Trophoblast cell (in vitro differentiated cells and primary cell): ENCODE measurements around the gene GAGE12J.
"Not testable (repeated sequence)": the region's sequence is repeated elsewhere in the genome, so short reads cannot be mapped to it uniquely, and the experiment has no call there.

Source experiments
- DNase-seq, 2 donors: peaks; one replicate each; pipeline ENCODE4 v3.0.0-alpha.2; 2016
- H2AFZ ChIP-seq: 2 replicates; pipeline ENCODE4 v1.6.1; 2013; ENCODE audit warnings: low read length, moderate library complexity, mild to moderate bottlenecking; ENCODE audit not compliant: insufficient read depth, poor library complexity
- H2AK5ac ChIP-seq: 2 replicates; pipeline ENCODE4 v1.6.1; 2013; ENCODE audit warnings: mild to moderate bottlenecking, low read length
- H2BK120ac ChIP-seq: 2 replicates; pipeline ENCODE4 v1.6.1; 2013; ENCODE audit warnings: low read length, mild to moderate bottlenecking, moderate library complexity; ENCODE audit not compliant: insufficient read depth, poor library complexity
- H2BK12ac ChIP-seq: 2 replicates; pipeline ENCODE4 v1.6.1; 2013; ENCODE audit warnings: mild to moderate bottlenecking, low read length, moderate library complexity
- H2BK5ac ChIP-seq: 2 replicates; pipeline ENCODE4 v1.6.1; 2013; ENCODE audit warnings: low read length, low read depth, moderate library complexity, mild to moderate bottlenecking; ENCODE audit not compliant: poor library complexity
- H3K14ac ChIP-seq: 2 replicates; pipeline ENCODE4 v1.6.1; 2013; ENCODE audit warnings: mild to moderate bottlenecking, low read length
- H3K18ac ChIP-seq: 2 replicates; pipeline ENCODE4 v1.6.1; 2013; ENCODE audit warnings: mild to moderate bottlenecking, low read length
- H3K23ac ChIP-seq: 2 replicates; pipeline ENCODE4 v1.6.1; 2013; ENCODE audit warnings: low read length
- H3K27ac ChIP-seq: 2 replicates; pipeline ENCODE4 v1.5.1; 2013; ENCODE audit warnings: low read depth, mild to moderate bottlenecking, inconsistent platforms, low read length, moderate library complexity
- H3K27me3 ChIP-seq: 2 replicates; pipeline ENCODE4 v1.6.1; 2013; ENCODE audit warnings: inconsistent platforms, mild to moderate bottlenecking, low read length, moderate library complexity; ENCODE audit not compliant: insufficient read depth
- H3K36me3 ChIP-seq, 2 experiments: 1 replicate in 1 of 2; 2 replicates in 1 of 2; pipeline ENCODE4 v1.6.1; 2013; ENCODE audit warnings: low read length in 2 of 2, mild to moderate bottlenecking in 2 of 2, moderate library complexity in 1 of 2; ENCODE audit not compliant: insufficient read depth in 2 of 2, control insufficient read depth in 1 of 2
- H3K4ac ChIP-seq: 2 replicates; pipeline ENCODE4 v1.6.1; 2013; ENCODE audit warnings: low read depth, mild to moderate bottlenecking, low read length, moderate library complexity
- H3K4me1 ChIP-seq, 2 experiments: 1 replicate in 1 of 2; 2 replicates in 1 of 2; pipeline ENCODE4 v1.6.1; 2013; ENCODE audit warnings: low read length in 2 of 2, mild to moderate bottlenecking in 2 of 2, moderate library complexity in 1 of 2; ENCODE audit not compliant: insufficient read depth in 2 of 2, control insufficient read depth in 1 of 2
- H3K4me2 ChIP-seq: 2 replicates; pipeline ENCODE4 v1.6.1; 2013; ENCODE audit warnings: inconsistent platforms, mild to moderate bottlenecking, low read length, moderate library complexity
- H3K4me3 ChIP-seq: 2 replicates; pipeline ENCODE4 v1.5.1; 2013; ENCODE audit warnings: mild to moderate bottlenecking, low read depth, low read length, inconsistent platforms
- H3K79me1 ChIP-seq: one replicate; pipeline ENCODE4 v1.6.1; 2013; ENCODE audit warnings: low read length
- H3K79me2 ChIP-seq: 2 replicates; pipeline ENCODE4 v1.6.1; 2013; ENCODE audit warnings: low read length, mild to moderate bottlenecking; ENCODE audit not compliant: control insufficient read depth, insufficient read depth, poor library complexity
- H3K9ac ChIP-seq: 2 replicates; pipeline ENCODE4 v1.6.1; 2013; ENCODE audit warnings: mild to moderate bottlenecking, low read length
- H3K9me3 ChIP-seq: 2 replicates; pipeline ENCODE4 v1.6.1; 2013; ENCODE audit warnings: low read depth, mild to moderate bottlenecking, control low read depth, inconsistent platforms, low read length; ENCODE audit not compliant: insufficient read depth
- H4K12ac ChIP-seq: 2 replicates; pipeline ENCODE4 v1.6.1; 2013; ENCODE audit warnings: low read depth, mild to moderate bottlenecking, low read length, moderate library complexity
- H4K8ac ChIP-seq: 2 replicates; pipeline ENCODE4 v1.6.1; 2013; ENCODE audit warnings: low read depth, mild to moderate bottlenecking, low read length, moderate library complexity
- H4K91ac ChIP-seq: one replicate; pipeline ENCODE4 v1.6.1; 2013; ENCODE audit warnings: low read depth, mild to moderate bottlenecking, low read length, moderate library complexity
- WGBS: extraction: QIAGEN DNeasy Blood & Tissue Kit; methylation state at CpG from one replicate; pipeline ENCODE4 v1.1.7; 2013; ENCODE audit warnings: missing lambda C conversion rate; ENCODE audit not compliant: insufficient read length, insufficient coverage; ENCODE audit errors: extremely low coverage; 5-methylcytosine and 5-hydroxymethylcytosine counted together

GAGE12J gene

GRCh38 chrX:49331841-49332240 is 10.0 kb downstream of the GAGE12J start:
- H3K4me1 ChIP-seq, H3K27me3 ChIP-seq, H3K27ac ChIP-seq, H3K79me2 ChIP-seq, H4K12ac ChIP-seq, H3K9me3 ChIP-seq, H4K8ac ChIP-seq, H3K79me1 ChIP-seq, H3K4me2 ChIP-seq, H4K91ac ChIP-seq, H2BK120ac ChIP-seq, H3K18ac ChIP-seq, H3K36me3 ChIP-seq, H3K23ac ChIP-seq, H3K14ac ChIP-seq, H2AFZ ChIP-seq, H3K4me3 ChIP-seq, DNase-seq, H2AK5ac ChIP-seq, H2BK5ac ChIP-seq, H3K4ac ChIP-seq, H2BK12ac ChIP-seq, H3K9ac ChIP-seq: not testable (repeated sequence)
- WGBS, result no CpG with 5 or more reads among the region's 26 CpGs

- H3K9ac ChIP-seq, H4K8ac ChIP-seq, H3K9me3 ChIP-seq, H2AFZ ChIP-seq, H2BK120ac ChIP-seq, H3K27ac ChIP-seq, H3K23ac ChIP-seq, H3K14ac ChIP-seq, H4K91ac ChIP-seq, H3K18ac ChIP-seq, H2BK5ac ChIP-seq, H2AK5ac ChIP-seq, H3K79me1 ChIP-seq, H3K4ac ChIP-seq, H3K4me3 ChIP-seq, H3K4me1 ChIP-seq, H3K36me3 ChIP-seq, H2BK12ac ChIP-seq, H4K12ac ChIP-seq, H3K27me3 ChIP-seq, H3K4me2 ChIP-seq, DNase-seq, H3K79me2 ChIP-seq: not testable (repeated sequence)
- no CpG with 5 or more reads among the region's 24 CpGs for WGBS
Observed at GRCh38 chrX:49341449-49341848, 19.6 kb downstream of the GAGE12J start.

GRCh38 chrX:49344496-49345175 is 22.8 kb downstream of the GAGE12J start:
- not testable (repeated sequence) for H3K4me3 ChIP-seq, H3K27me3 ChIP-seq, H2AFZ ChIP-seq, H3K18ac ChIP-seq, H3K79me2 ChIP-seq, H2AK5ac ChIP-seq, H3K79me1 ChIP-seq, H2BK120ac ChIP-seq, H3K27ac ChIP-seq, H2BK5ac ChIP-seq, H3K9me3 ChIP-seq, H3K4me1 ChIP-seq, H3K36me3 ChIP-seq, H3K23ac ChIP-seq, H3K14ac ChIP-seq, H4K91ac ChIP-seq, H3K4me2 ChIP-seq, DNase-seq, H2BK12ac ChIP-seq, H4K12ac ChIP-seq, H3K4ac ChIP-seq, H4K8ac ChIP-seq, H3K9ac ChIP-seq
- WGBS, result no CpG with 5 or more reads among the region's 15 CpGs

GRCh38 chrX:49345402-49345801 is 23.6 kb downstream of the GAGE12J start:
- no CpG with 5 or more reads among the region's 10 CpGs for WGBS

More at GRCh38 chrX:49345402-49345801, 23.6 kb downstream of the GAGE12J start:
- H2BK12ac ChIP-seq, H3K23ac ChIP-seq, H3K79me2 ChIP-seq, H3K27me3 ChIP-seq, H3K4ac ChIP-seq, H2BK5ac ChIP-seq, H3K4me3 ChIP-seq, H3K27ac ChIP-seq, H3K18ac ChIP-seq, H3K14ac ChIP-seq, H4K12ac ChIP-seq, H3K79me1 ChIP-seq, H2AK5ac ChIP-seq, H3K4me1 ChIP-seq, H2AFZ ChIP-seq, H4K8ac ChIP-seq, H3K36me3 ChIP-seq, H3K9me3 ChIP-seq, H4K91ac ChIP-seq, DNase-seq, H3K4me2 ChIP-seq, H3K9ac ChIP-seq, H2BK120ac ChIP-seq: not testable (repeated sequence)
